ENCODE measurements around the gene MYO3B.

Gene MYO3B

DNA sequence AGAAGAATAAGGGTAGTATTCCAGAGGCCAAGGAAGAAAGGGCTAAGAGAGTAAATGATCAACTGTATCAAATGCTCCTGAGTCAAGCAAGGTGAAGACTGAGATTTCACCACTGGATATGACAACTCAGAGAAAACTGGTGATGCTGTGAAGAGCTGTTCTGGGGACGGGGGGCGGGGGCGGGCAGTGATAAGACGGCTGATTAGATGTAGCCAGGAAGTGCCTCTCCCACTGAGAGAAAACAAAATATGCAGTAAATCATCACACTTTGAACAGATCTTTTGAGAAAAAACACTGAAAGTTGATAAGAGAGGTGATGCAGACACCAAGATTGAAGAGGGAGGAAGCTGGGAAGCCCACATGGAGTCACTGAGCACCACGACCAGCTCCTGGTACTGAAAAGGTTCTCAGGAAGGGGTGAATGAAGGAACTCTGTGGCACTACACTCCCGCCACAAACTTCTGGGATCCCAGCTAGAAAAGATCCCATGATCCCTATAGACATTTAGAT, 75.8 kb downstream of the MYO3B start:
- H3K9me2 ChIP-seq (replicated peaks; ENCODE audit: insufficient read depth, low read length) = no peaks in the 10 kb centered on the region
- H3K79me2 ChIP-seq (ENCODE audit: low read length) = no peaks in the 10 kb centered on the region
- DNase-seq = no peak
- no peak overlapping the region for H3K4me2 ChIP-seq (ENCODE audit: low read depth, low read length)
- no peaks in the 10 kb centered on the region for H4K20me1 ChIP-seq (ENCODE audit: insufficient read depth, low read length)
- H3F3A ChIP-seq (ENCODE audit: insufficient read depth, low read length) = no peaks in the 10 kb centered on the region
- H3K36me3 ChIP-seq (replicated peaks; ENCODE audit: insufficient read depth, low read length) = no peaks in the 10 kb centered on the region
- no peak overlapping the region for H3K27ac ChIP-seq (ENCODE audit: low read length)
- no peaks in the 10 kb centered on the region for H3K9me3 ChIP-seq (replicated peaks; ENCODE audit: insufficient read depth, low read length)
- no peaks in the 10 kb centered on the region for H3K27me3 ChIP-seq (replicated peaks; ENCODE audit: insufficient read depth, low read length)
- no peak for TF ChIP-seq EZH2phosphoT487 (IDR thresholded peaks at IDR 0.05; ENCODE audit: low read length)
- TF ChIP-seq CTCF (IDR thresholded peaks at IDR 0.05; ENCODE audit: low read length) = no peak
- TF ChIP-seq EZH2 (optimal IDR thresholded peaks at IDR 0.05; ENCODE audit: low read depth, low read length) = no peak
- no peak overlapping the region for H3K4me3 ChIP-seq (ENCODE audit: low read length)
- no peak overlapping the region for H3K9ac ChIP-seq (ENCODE audit: low read length)
- no peak overlapping the region for H2AFZ ChIP-seq (ENCODE audit: low read length)
- no peaks in the 10 kb centered on the region for H3K4me1 ChIP-seq (ENCODE audit: low read length)

- no peaks in the 10 kb centered on the region for H3K9me2 ChIP-seq (replicated peaks; ENCODE audit: insufficient read depth, low read length)
- H3K4me3 ChIP-seq (ENCODE audit: low read length) = no peak overlapping the region
- H3K4me2 ChIP-seq (ENCODE audit: low read depth, low read length) = no peak overlapping the region
- no peaks in the 10 kb centered on the region for H3F3A ChIP-seq (ENCODE audit: insufficient read depth, low read length)
- H3K36me3 ChIP-seq (replicated peaks; ENCODE audit: insufficient read depth, low read length) = no peaks in the 10 kb centered on the region
- H3K4me1 ChIP-seq (ENCODE audit: low read length) = no peaks in the 10 kb centered on the region
- H2AFZ ChIP-seq (ENCODE audit: low read length) = no peak overlapping the region
- no peak overlapping the region for H3K27ac ChIP-seq (ENCODE audit: low read length)
- no peaks in the 10 kb centered on the region for H3K9me3 ChIP-seq (replicated peaks; ENCODE audit: insufficient read depth, low read length)
- no peak for DNase-seq
- H3K9ac ChIP-seq (ENCODE audit: low read length) = no peak overlapping the region
- TF ChIP-seq EZH2 (optimal IDR thresholded peaks at IDR 0.05; ENCODE audit: low read depth, low read length) (no peak), EZH2phosphoT487 (IDR thresholded peaks at IDR 0.05; ENCODE audit: low read length) (no peak), CTCF (IDR thresholded peaks at IDR 0.05; ENCODE audit: low read length) (no peak)
- H4K20me1 ChIP-seq (ENCODE audit: insufficient read depth, low read length) = no peaks in the 10 kb centered on the region
- H3K79me2 ChIP-seq (ENCODE audit: low read length) = no peaks in the 10 kb centered on the region
- no peaks in the 10 kb centered on the region for H3K27me3 ChIP-seq (replicated peaks; ENCODE audit: insufficient read depth, low read length)
These were observed 76.4 kb downstream of the MYO3B start for GRCh38 chr2:170254293-170254732.

DNA sequence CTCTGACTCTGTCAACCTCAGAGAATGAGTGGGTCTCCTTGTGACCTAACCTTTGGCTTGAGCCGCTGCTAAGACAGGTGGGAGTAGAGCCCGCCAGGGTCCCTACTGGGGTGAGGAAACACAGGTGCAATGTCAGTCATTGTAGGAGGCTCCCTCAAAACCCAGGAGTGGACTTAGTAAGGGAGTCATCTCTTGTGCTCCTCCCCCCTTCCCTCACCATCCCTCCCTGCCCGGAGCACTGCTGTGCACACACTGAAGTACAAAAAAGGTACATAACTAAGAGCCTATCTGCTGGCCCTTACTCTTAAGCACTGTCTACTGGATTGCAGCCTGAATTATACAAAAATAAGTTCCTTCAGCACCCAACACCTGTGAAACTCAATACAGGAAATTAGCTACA, 77.2 kb downstream of the MYO3B start:
- no peak overlapping the region for H2AFZ ChIP-seq (ENCODE audit: low read length)
- H3K79me2 ChIP-seq (ENCODE audit: low read length) = no peaks in the 10 kb centered on the region
- H3F3A ChIP-seq (ENCODE audit: insufficient read depth, low read length) = no peaks in the 10 kb centered on the region
- no peak for DNase-seq
- no peaks in the 10 kb centered on the region for H3K9me2 ChIP-seq (replicated peaks; ENCODE audit: insufficient read depth, low read length)
- no peak overlapping the region for H3K4me2 ChIP-seq (ENCODE audit: low read depth, low read length)
- no peaks in the 10 kb centered on the region for H3K4me1 ChIP-seq (ENCODE audit: low read length)
- no peaks in the 10 kb centered on the region for H4K20me1 ChIP-seq (ENCODE audit: insufficient read depth, low read length)
- TF ChIP-seq EZH2 (optimal IDR thresholded peaks at IDR 0.05; ENCODE audit: low read depth, low read length) = no peak
- no peak for TF ChIP-seq EZH2phosphoT487 (IDR thresholded peaks at IDR 0.05; ENCODE audit: low read length)
- TF ChIP-seq CTCF (IDR thresholded peaks at IDR 0.05; ENCODE audit: low read length) = no peak
- H3K9me3 ChIP-seq (replicated peaks; ENCODE audit: insufficient read depth, low read length) = no peaks in the 10 kb centered on the region
- H3K27ac ChIP-seq (ENCODE audit: low read length) = no peak overlapping the region
- H3K9ac ChIP-seq (ENCODE audit: low read length) = no peak overlapping the region
- H3K4me3 ChIP-seq (ENCODE audit: low read length) = no peak overlapping the region
- H3K27me3 ChIP-seq (replicated peaks; ENCODE audit: insufficient read depth, low read length) = no peaks in the 10 kb centered on the region
- no peaks in the 10 kb centered on the region for H3K36me3 ChIP-seq (replicated peaks; ENCODE audit: insufficient read depth, low read length)
